GM12873 (cell line): ENCODE measurements around the gene CARMIL3.

Source experiments
- TF ChIP-seq, protein P1 (sequence below): IDR thresholded peaks from 2 replicates; pipeline ENCODE4 v1.5.1; 2012; ENCODE audit warnings: low read depth, mild to moderate bottlenecking, moderate library complexity, low read length, control low read depth; ENCODE audit not compliant: insufficient read depth; ENCODE audit errors: missing control alignments

Gene CARMIL3

GRCh38 chr14:24080888-24081738 is 29.3 kb downstream of the CARMIL3 start:
- TF ChIP-seq, protein P1, sequence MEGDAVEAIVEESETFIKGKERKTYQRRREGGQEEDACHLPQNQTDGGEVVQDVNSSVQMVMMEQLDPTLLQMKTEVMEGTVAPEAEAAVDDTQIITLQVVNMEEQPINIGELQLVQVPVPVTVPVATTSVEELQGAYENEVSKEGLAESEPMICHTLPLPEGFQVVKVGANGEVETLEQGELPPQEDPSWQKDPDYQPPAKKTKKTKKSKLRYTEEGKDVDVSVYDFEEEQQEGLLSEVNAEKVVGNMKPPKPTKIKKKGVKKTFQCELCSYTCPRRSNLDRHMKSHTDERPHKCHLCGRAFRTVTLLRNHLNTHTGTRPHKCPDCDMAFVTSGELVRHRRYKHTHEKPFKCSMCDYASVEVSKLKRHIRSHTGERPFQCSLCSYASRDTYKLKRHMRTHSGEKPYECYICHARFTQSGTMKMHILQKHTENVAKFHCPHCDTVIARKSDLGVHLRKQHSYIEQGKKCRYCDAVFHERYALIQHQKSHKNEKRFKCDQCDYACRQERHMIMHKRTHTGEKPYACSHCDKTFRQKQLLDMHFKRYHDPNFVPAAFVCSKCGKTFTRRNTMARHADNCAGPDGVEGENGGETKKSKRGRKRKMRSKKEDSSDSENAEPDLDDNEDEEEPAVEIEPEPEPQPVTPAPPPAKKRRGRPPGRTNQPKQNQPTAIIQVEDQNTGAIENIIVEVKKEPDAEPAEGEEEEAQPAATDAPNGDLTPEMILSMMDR = no peak

DNA sequence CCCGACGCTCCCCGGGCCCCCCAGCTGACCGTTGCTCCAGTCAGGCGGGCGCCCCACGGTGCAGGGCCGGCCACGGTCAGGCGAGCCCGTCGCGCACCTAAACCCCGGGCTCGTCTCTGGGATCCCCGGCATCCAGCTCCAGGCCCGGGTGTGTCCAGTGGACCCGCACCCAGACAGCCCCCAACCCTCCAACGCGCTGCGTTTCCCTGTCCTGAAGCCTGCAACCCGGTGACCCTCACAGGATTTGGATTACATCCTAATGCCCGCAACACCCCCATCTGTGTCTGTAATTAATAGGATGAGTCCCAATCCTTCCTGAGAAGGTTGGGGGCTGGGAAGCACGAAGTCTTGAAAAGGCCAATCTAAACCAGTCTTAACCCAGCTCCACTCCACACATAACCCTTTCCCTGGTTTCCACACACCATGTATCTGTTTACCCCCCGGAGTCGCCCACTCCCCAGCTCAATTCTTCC is 30.0 kb downstream of the CARMIL3 start:
- TF ChIP-seq, protein P1 = no peak

DNA sequence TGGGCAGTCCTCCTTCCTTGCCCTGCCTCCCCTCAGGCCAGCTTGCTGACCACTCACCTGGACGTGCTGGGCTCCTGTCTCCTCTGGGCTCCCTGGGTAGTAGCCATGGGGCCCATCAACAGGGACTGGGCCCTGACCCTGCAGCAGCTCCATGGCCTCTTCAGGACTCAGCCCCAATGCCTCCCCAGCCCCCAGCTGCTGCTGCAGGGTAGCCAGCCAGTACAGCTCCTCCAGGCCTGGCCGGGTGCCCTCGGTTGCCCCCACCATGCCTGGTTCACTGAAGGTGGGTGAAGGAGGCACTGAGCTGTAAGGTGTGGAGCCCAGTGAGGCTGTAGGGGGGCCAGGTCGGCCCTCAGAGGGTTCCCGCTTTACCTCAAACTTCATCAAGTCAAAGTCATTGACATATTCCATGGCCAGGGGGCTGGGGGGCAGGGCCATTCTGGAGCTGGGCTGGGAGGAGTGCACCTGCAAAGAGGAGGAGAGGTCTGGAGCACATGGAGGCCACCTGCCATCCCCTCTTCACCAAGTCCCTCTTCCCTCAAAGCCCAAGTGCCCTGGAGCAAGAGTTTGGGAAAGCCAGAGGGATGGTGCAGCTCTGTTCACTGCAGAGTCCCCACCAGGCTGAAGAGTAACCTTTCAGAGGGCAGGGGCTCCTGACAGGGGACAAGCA is 30.7 kb downstream of the CARMIL3 start:
- TF ChIP-seq, protein P1 = no peak

- TF ChIP-seq, protein P1 = no peak
These were observed 31.7 kb downstream of the CARMIL3 start for GRCh38 chr14:24083462-24083861.

GRCh38 chr14:24084440-24084839 is 32.6 kb downstream of the CARMIL3 start:
- TF ChIP-seq, protein P1 = no peak

GRCh38 chr14:24085215-24085614 is 33.4 kb downstream of the CARMIL3 start:
- TF ChIP-seq, protein P1 = no peak
